Adrenal gland (tissue), 5 donors: ENCODE data around the gene GPR152.

ENCODE experiments used
- POLR2A ChIP-seq, 2 donors: fragments of 450-650 bp; IDR thresholded peaks; one replicate each; pipeline ENCODE4 v1.6.1; 2017; ENCODE audit warnings: antibody characterized with exemption in 2 of 2, mild to moderate bottlenecking in 2 of 2, moderate library complexity in 1 of 2
- TF ChIP-seq, protein P1 (sequence below), 6 experiments: fragments of 450-650 bp in 4 of 6; fragments of 200-600 bp in 2 of 6; sonication (generic) in 1 of 6; IDR thresholded peaks; 1 replicate in 5 of 6; 2 replicates in 1 of 6; pipeline versions ENCODE4 v1.5.1 to v1.8.0; 2016 to 2021; ENCODE audit warnings: antibody characterized with exemption in 6 of 6, mild to moderate bottlenecking in 2 of 6, moderate library complexity in 1 of 6
- donor health status: DM: no; HTN: no; CAD: no.

DNA sequence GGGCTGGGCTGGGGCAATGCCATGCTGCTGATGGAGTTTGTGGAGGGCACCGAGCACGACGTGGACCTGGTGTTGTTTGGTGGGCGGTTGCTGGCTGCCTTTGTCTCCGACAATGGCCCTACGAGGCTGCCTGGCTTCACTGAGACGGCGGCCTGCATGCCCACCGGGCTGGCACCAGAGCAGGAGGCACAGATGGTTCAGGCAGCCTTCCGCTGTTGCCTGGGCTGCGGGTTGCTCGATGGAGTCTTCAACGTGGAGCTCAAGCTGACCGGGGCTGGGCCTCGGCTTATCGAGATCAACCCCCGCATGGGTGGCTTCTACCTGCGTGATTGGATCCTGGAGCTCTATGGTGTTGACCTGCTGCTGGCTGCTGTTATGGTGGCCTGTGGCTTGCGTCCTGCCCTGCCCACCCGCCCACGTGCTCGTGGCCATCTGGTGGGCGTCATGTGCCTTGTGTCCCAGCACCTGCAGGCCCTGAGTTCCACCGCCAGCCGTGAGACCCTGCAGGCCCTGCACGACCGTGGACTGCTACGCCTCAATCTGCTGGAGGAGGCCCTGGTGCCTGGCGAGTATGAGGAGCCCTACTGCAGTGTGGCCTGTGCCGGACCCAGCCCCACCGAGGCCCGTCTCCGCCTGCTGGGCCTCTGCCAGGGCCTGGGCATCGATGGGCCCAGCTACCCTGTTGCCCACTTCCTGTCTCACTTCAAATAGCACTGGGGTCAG is 28.5 kb downstream of the GPR152 start:
- no peak for TF ChIP-seq POLR2A (IDR thresholded peaks at IDR 0.05)
- TF ChIP-seq, protein P1, sequence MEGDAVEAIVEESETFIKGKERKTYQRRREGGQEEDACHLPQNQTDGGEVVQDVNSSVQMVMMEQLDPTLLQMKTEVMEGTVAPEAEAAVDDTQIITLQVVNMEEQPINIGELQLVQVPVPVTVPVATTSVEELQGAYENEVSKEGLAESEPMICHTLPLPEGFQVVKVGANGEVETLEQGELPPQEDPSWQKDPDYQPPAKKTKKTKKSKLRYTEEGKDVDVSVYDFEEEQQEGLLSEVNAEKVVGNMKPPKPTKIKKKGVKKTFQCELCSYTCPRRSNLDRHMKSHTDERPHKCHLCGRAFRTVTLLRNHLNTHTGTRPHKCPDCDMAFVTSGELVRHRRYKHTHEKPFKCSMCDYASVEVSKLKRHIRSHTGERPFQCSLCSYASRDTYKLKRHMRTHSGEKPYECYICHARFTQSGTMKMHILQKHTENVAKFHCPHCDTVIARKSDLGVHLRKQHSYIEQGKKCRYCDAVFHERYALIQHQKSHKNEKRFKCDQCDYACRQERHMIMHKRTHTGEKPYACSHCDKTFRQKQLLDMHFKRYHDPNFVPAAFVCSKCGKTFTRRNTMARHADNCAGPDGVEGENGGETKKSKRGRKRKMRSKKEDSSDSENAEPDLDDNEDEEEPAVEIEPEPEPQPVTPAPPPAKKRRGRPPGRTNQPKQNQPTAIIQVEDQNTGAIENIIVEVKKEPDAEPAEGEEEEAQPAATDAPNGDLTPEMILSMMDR (IDR thresholded peaks at IDR 0.05), result no peak
